ENCODE measurements around the gene AIRE.

AIRE gene

GRCh38 chr21:44291078-44291935, 5.6 kb downstream of the AIRE start:
- Histone ChIP-seq H3K4me3 (no peak overlapping the region), H3K27me3 (no peaks in the 10 kb centered on the region), H3K27ac (no peak overlapping the region), H3K4me2 (no peak overlapping the region), H3K36me3 (no peaks in the 10 kb centered on the region), H4K20me1 (no peaks in the 10 kb centered on the region), H3K9me3 (no peaks in the 10 kb centered on the region), H3K4me1 (peaks cover 52% of the 10 kb centered on the region), H3K9ac (no peak overlapping the region)
- TF ChIP-seq Cebpa-rat (IDR thresholded peaks at IDR 0.05), result no peak

GRCh38 chr21:44291936-44292811, 6.5 kb downstream of the AIRE start:
- H3K9me3 ChIP-seq, result no peaks in the 10 kb centered on the region
- no peaks in the 10 kb centered on the region for H3K27me3 ChIP-seq
- H4K20me1 ChIP-seq, result no peaks in the 10 kb centered on the region
- H3K4me2 ChIP-seq, result no peak overlapping the region
- peaks cover 52% of the 10 kb centered on the region for H3K4me1 ChIP-seq
- H3K4me3 ChIP-seq, result no peak overlapping the region
- TF ChIP-seq Cebpa-rat (IDR thresholded peaks at IDR 0.05), result no peak
- no peak overlapping the region for H3K9ac ChIP-seq
- H3K36me3 ChIP-seq, result no peaks in the 10 kb centered on the region
- H3K27ac ChIP-seq, result no peak overlapping the region

- H3K4me1 ChIP-seq, result peaks cover 52% of the 10 kb centered on the region
- no peaks in the 10 kb centered on the region for H3K9me3 ChIP-seq
- H3K9ac ChIP-seq, result no peak overlapping the region
- no peaks in the 10 kb centered on the region for H3K27me3 ChIP-seq
- no peak overlapping the region for H3K4me2 ChIP-seq
- no peaks in the 10 kb centered on the region for H4K20me1 ChIP-seq
- no peak for TF ChIP-seq Cebpa-rat (IDR thresholded peaks at IDR 0.05)
- no peak overlapping the region for H3K4me3 ChIP-seq
- no peak overlapping the region for H3K27ac ChIP-seq
- H3K36me3 ChIP-seq, result no peaks in the 10 kb centered on the region
Observed at GRCh38 chr21:44292812-44293195, 7.1 kb downstream of the AIRE start.

- no peaks in the 10 kb centered on the region for H3K27me3 ChIP-seq
- no peak overlapping the region for H3K9ac ChIP-seq
- no peak overlapping the region for H3K4me3 ChIP-seq
- H4K20me1 ChIP-seq, result no peaks in the 10 kb centered on the region
- H3K4me1 ChIP-seq, result peaks cover 60% of the 10 kb centered on the region
- no peak for TF ChIP-seq Cebpa-rat (IDR thresholded peaks at IDR 0.05)
- no peaks in the 10 kb centered on the region for H3K36me3 ChIP-seq
- no peaks in the 10 kb centered on the region for H3K9me3 ChIP-seq
- no peak overlapping the region for H3K27ac ChIP-seq
- no peak overlapping the region; the same call in 1 of the 2 replicates for H3K4me2 ChIP-seq
Observed at GRCh38 chr21:44293551-44294231, 8.0 kb downstream of the AIRE start.

- Histone ChIP-seq H3K9me3 (no peaks in the 10 kb centered on the region), H3K4me1 (peaks cover 67% of the 10 kb centered on the region), H3K36me3 (no peaks in the 10 kb centered on the region), H3K27ac (peak overlapping the region; percentile 65), H3K4me2 (peak overlapping the region; percentile 78), H3K27me3 (no peaks in the 10 kb centered on the region), H3K4me3 (no peak overlapping the region), H3K9ac (peak overlapping the region; percentile 42), H4K20me1 (no peaks in the 10 kb centered on the region)
- TF ChIP-seq Cebpa-rat (IDR thresholded peaks at IDR 0.05), result no peak
Observed at GRCh38 chr21:44294391-44295162, 8.9 kb downstream of the AIRE start.

GRCh38 chr21:44295163-44295573, 9.5 kb downstream of the AIRE start:
- H3K27ac ChIP-seq, result peak overlapping the region; percentile 65
- peak overlapping the region; percentile 42 for H3K9ac ChIP-seq
- no peaks in the 10 kb centered on the region for H3K36me3 ChIP-seq

GRCh38 chr21:44295646-44296045, 10.0 kb downstream of the AIRE start:
- Histone ChIP-seq H3K36me3 (no peaks in the 10 kb centered on the region), H3K4me3 (no peak overlapping the region), H3K9me3 (no peaks in the 10 kb centered on the region), H4K20me1 (peaks cover 2% of the 10 kb centered on the region), H3K4me2 (peak overlapping the region; percentile 78), H3K9ac (peak overlapping the region; percentile 42), H3K27ac (peak overlapping the region; percentile 65), H3K27me3 (no peaks in the 10 kb centered on the region), H3K4me1 (peaks cover 67% of the 10 kb centered on the region)
- no peak for TF ChIP-seq Cebpa-rat (IDR thresholded peaks at IDR 0.05)

More at GRCh38 chr21:44295163-44295573, 9.5 kb downstream of the AIRE start:
- Histone ChIP-seq H3K4me3 (no peak overlapping the region), H3K4me2 (peak overlapping the region; percentile 78), H3K27me3 (no peaks in the 10 kb centered on the region), H3K9me3 (no peaks in the 10 kb centered on the region), H4K20me1 (no peaks in the 10 kb centered on the region), H3K4me1 (peaks cover 67% of the 10 kb centered on the region)
- no peak for TF ChIP-seq Cebpa-rat (IDR thresholded peaks at IDR 0.05)

GRCh38 chr21:44296103-44296519, 10.4 kb downstream of the AIRE start:
- Histone ChIP-seq H3K4me3 (no peak overlapping the region), H3K4me1 (peaks cover 72% of the 10 kb centered on the region), H4K20me1 (peaks cover 7% of the 10 kb centered on the region), H3K9ac (peak overlapping the region; percentile 42), H3K27ac (peak overlapping the region; percentile 65), H3K36me3 (no peaks in the 10 kb centered on the region), H3K9me3 (no peaks in the 10 kb centered on the region), H3K4me2 (peak overlapping the region; percentile 78), H3K27me3 (no peaks in the 10 kb centered on the region)
- no peak for TF ChIP-seq Cebpa-rat (IDR thresholded peaks at IDR 0.05)

- H3K4me2 ChIP-seq, result peak overlapping the region; percentile 69
- no peak overlapping the region for H3K27ac ChIP-seq
- H3K9me3 ChIP-seq, result no peaks in the 10 kb centered on the region
- H3K4me1 ChIP-seq, result peaks cover 77% of the 10 kb centered on the region
- H4K20me1 ChIP-seq, result peaks cover 15% of the 10 kb centered on the region
- no peak overlapping the region for H3K4me3 ChIP-seq
- no peak overlapping the region for H3K9ac ChIP-seq
- H3K36me3 ChIP-seq, result no peaks in the 10 kb centered on the region
- TF ChIP-seq Cebpa-rat (IDR thresholded peaks at IDR 0.05), result no peak
- no peaks in the 10 kb centered on the region for H3K27me3 ChIP-seq
Observed at GRCh38 chr21:44296916-44297315, 11.2 kb downstream of the AIRE start.

Measured in BLaER1 (cell line).